Ectodermal cell (in vitro differentiated cells): Measurements from ENCODE around the gene NDRG3.
"Not testable (repeated sequence)": the region's sequence is repeated elsewhere in the genome, so short reads cannot be mapped to it uniquely, and the experiment has no call there.

Experiments
- H3K27ac ChIP-seq: 2 replicates; pipeline ENCODE4 v1.7.0; 2013; ENCODE audit warnings: mild to moderate bottlenecking, low read depth, low read length; ENCODE audit not compliant: insufficient read depth, poor library complexity, severe bottlenecking
- H3K27me3 ChIP-seq: 2 replicates; pipeline ENCODE4 v1.7.0; 2013; ENCODE audit warnings: mild to moderate bottlenecking, low read length; ENCODE audit not compliant: insufficient read depth, control insufficient read depth, poor library complexity, severe bottlenecking
- H3K36me3 ChIP-seq: one replicate; pipeline ENCODE4 v1.7.0; 2013; ENCODE audit warnings: low read length; ENCODE audit not compliant: control insufficient read depth, insufficient read depth
- H3K4me1 ChIP-seq: one replicate; pipeline ENCODE4 v1.7.0; 2013; ENCODE audit warnings: low read length; ENCODE audit not compliant: control insufficient read depth, insufficient read depth
- H3K4me3 ChIP-seq: 2 replicates; pipeline ENCODE4 v1.7.0; 2013; ENCODE audit warnings: low read depth, low read length, control low read depth; ENCODE audit not compliant: insufficient read depth
- H3K9me3 ChIP-seq: 2 replicates; pipeline ENCODE4 v1.7.0; 2013; ENCODE audit warnings: mild to moderate bottlenecking, low read length, moderate library complexity; ENCODE audit not compliant: control insufficient read depth
- WGBS, 2 experiments: methylation state at CpG; one replicate each; pipeline ENCODE4 v1.1.7; 2013; ENCODE audit warnings: missing lambda C conversion rate in 2 of 2; 5-methylcytosine and 5-hydroxymethylcytosine counted together

NDRG3 gene

GRCh38 chr20:36620917-36621316 is 125.0 kb downstream of the NDRG3 start:
- WGBS, 2 experiments, result 94 to 95% methylated on average over 5 of the region's 5 CpGs
- H3K4me3 ChIP-seq, result no peak overlapping the region
- H3K36me3 ChIP-seq, result no peaks in the 10 kb centered on the region
- H3K27ac ChIP-seq, result no peak overlapping the region
- H3K9me3 ChIP-seq, result no peaks in the 10 kb centered on the region
- H3K4me1 ChIP-seq, result no peaks in the 10 kb centered on the region
- H3K27me3 ChIP-seq, result no peaks in the 10 kb centered on the region

GRCh38 chr20:36614781-36615557 is 130.9 kb downstream of the NDRG3 start:
- Histone ChIP-seq H3K27me3 (no peaks in the 10 kb centered on the region), H3K4me3 (no peak overlapping the region), H3K4me1 (no peaks in the 10 kb centered on the region), H3K36me3 (peaks cover 13% of the 10 kb centered on the region), H3K9me3 (no peaks in the 10 kb centered on the region), H3K27ac (no peak overlapping the region)
- WGBS, 2 experiments, result 94 to 96% methylated on average over 14 of the region's 14 CpGs

GRCh38 chr20:36613974-36614373 is 131.9 kb downstream of the NDRG3 start:
- H3K9me3 ChIP-seq, result no peaks in the 10 kb centered on the region
- WGBS, 2 experiments, result 94 to 96% methylated on average over 3 of the region's 3 CpGs
- H3K36me3 ChIP-seq, result peaks cover 22% of the 10 kb centered on the region
- no peak overlapping the region for H3K4me3 ChIP-seq
- no peaks in the 10 kb centered on the region for H3K4me1 ChIP-seq
- no peaks in the 10 kb centered on the region for H3K27me3 ChIP-seq
- no peak overlapping the region for H3K27ac ChIP-seq

- WGBS, 2 experiments, result 92 to 93% methylated on average over 5 of the region's 5 CpGs
- H3K4me1 ChIP-seq, result peaks cover 5% of the 10 kb centered on the region
- no peaks in the 10 kb centered on the region for H3K27me3 ChIP-seq
- no peaks in the 10 kb centered on the region for H3K9me3 ChIP-seq
- no peak overlapping the region for H3K4me3 ChIP-seq
- H3K36me3 ChIP-seq, result peaks cover 34% of the 10 kb centered on the region
- no peak overlapping the region for H3K27ac ChIP-seq
Observed at GRCh38 chr20:36611625-36612024, 134.3 kb downstream of the NDRG3 start.

GRCh38 chr20:36608388-36608728 is 137.5 kb downstream of the NDRG3 start:
- 91 to 97% methylated on average over 6 of the region's 6 CpGs for WGBS, 2 experiments

GRCh38 chr20:36607586-36608387 is 138.1 kb downstream of the NDRG3 start:
- Histone ChIP-seq H3K27me3 (no peaks in the 10 kb centered on the region), H3K36me3 (peaks cover 34% of the 10 kb centered on the region), H3K4me3 (no peak overlapping the region), H3K27ac (no peak overlapping the region), H3K4me1 (peaks cover 6% of the 10 kb centered on the region), H3K9me3 (no peaks in the 10 kb centered on the region)
- 95 to 96% methylated on average over 7 of the region's 7 CpGs for WGBS, 2 experiments

More at GRCh38 chr20:36608388-36608728, 137.5 kb downstream of the NDRG3 start:
- H3K4me1 ChIP-seq, H3K27ac ChIP-seq, H3K9me3 ChIP-seq, H3K27me3 ChIP-seq, H3K4me3 ChIP-seq: not testable (repeated sequence)
- peaks cover 34% of the 10 kb centered on the region for H3K36me3 ChIP-seq

- 4 to 5% methylated on average over 31 of the region's 31 CpGs for WGBS, 2 experiments
- Histone ChIP-seq H3K27me3 (no peaks in the 10 kb centered on the region), H3K4me1 (peaks cover 6% of the 10 kb centered on the region), H3K4me3 (peak overlapping the region; percentile 90), H3K36me3 (peaks cover 32% of the 10 kb centered on the region), H3K27ac (peak overlapping the region; percentile 27), H3K9me3 (no peaks in the 10 kb centered on the region)
Observed at GRCh38 chr20:36606158-36607066, 139.5 kb downstream of the NDRG3 start.

GRCh38 chr20:36605399-36606157 is 140.3 kb downstream of the NDRG3 start, which contains the start of gene RAB5IF:
TSS of gene RAB5IF (plus strand) at chr20:36605779. CDS start at chr20:36605952, 173 bp downstream.
- peak within 1 kb of the TSS; percentile 48 for H3K27ac ChIP-seq
- H3K4me3 ChIP-seq, result peak within 1 kb of the TSS; percentile 90
- no peaks in the 10 kb centered on the region for H3K27me3 ChIP-seq
- peaks cover 6% of the 10 kb centered on the region for H3K4me1 ChIP-seq
- WGBS, 2 experiments, result 1% methylated on average over 90 of the region's 90 CpGs
- peaks cover 27% of the 10 kb centered on the region for H3K36me3 ChIP-seq
- H3K9me3 ChIP-seq, result no peaks in the 10 kb centered on the region

- Histone ChIP-seq H3K4me1 (peaks cover 6% of the 10 kb centered on the region), H3K27me3 (no peaks in the 10 kb centered on the region), H3K9me3 (no peaks in the 10 kb centered on the region), H3K36me3 (peaks cover 21% of the 10 kb centered on the region), H3K27ac (peak overlapping the region; percentile 36), H3K4me3 (peak overlapping the region; percentile 90)
- 83 to 85% methylated on average over 15 of the region's 15 CpGs for WGBS, 2 experiments
Observed at GRCh38 chr20:36604952-36605398, 140.9 kb downstream of the NDRG3 start.
